ENCODE results near the gene DYRK3.

DNA sequence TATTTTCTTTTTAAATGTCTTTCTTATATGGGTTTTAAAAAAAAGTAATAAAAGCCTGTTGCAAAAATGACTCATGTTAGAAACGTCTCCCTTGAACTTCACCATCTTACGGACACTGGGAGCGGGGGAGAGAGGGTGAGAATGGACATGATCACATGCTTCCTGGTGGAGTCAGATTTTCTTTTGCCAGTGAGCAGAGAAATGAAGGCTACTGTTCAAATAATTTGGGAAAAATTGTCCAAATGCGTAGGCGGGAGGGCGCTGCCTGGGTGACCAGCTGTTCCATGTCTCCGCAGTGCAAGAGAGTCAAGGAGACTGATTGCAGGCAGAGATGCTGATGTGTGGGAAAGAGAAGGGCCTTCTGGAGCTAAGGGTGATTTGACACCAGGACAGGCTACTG, 46.1 kb upstream of the DYRK3 start:
- TF ChIP-seq SRF (IDR thresholded peaks at IDR 0.05; ENCODE audit: low read depth, low read length): no peak
- TF ChIP-seq, protein P1, sequence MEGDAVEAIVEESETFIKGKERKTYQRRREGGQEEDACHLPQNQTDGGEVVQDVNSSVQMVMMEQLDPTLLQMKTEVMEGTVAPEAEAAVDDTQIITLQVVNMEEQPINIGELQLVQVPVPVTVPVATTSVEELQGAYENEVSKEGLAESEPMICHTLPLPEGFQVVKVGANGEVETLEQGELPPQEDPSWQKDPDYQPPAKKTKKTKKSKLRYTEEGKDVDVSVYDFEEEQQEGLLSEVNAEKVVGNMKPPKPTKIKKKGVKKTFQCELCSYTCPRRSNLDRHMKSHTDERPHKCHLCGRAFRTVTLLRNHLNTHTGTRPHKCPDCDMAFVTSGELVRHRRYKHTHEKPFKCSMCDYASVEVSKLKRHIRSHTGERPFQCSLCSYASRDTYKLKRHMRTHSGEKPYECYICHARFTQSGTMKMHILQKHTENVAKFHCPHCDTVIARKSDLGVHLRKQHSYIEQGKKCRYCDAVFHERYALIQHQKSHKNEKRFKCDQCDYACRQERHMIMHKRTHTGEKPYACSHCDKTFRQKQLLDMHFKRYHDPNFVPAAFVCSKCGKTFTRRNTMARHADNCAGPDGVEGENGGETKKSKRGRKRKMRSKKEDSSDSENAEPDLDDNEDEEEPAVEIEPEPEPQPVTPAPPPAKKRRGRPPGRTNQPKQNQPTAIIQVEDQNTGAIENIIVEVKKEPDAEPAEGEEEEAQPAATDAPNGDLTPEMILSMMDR (IDR thresholded peaks at IDR 0.05; ENCODE audit: control extremely low read depth in 1 of 3, insufficient read depth in 1 of 3, low read depth in 1 of 3, low read length in 3 of 3): no peak
- no peak for TF ChIP-seq EZH2 (IDR thresholded peaks at IDR 0.05; ENCODE audit: low read depth, low read length, severe bottlenecking)
- TF ChIP-seq GTF2F1 (IDR thresholded peaks at IDR 0.05; ENCODE audit: borderline replicate concordance, low read depth, low read length): no peak
- no peak for TF ChIP-seq SIX5 (IDR thresholded peaks at IDR 0.05; ENCODE audit: low read depth, low read length)
- TF ChIP-seq ASH2L (IDR thresholded peaks at IDR 0.05; ENCODE audit: low read length): no peak
- no peak for TF ChIP-seq SIN3A (conservative IDR thresholded peaks at IDR 0.05 in 1 of 2, IDR thresholded peaks at IDR 0.05 in 1 of 2; ENCODE audit: low read depth in 1 of 2, low read length in 2 of 2)
- TF ChIP-seq RFX5 (IDR thresholded peaks at IDR 0.05; ENCODE audit: borderline replicate concordance, low read depth, low read length): no peak
- no peak for TF ChIP-seq CEBPB (IDR thresholded peaks at IDR 0.05; ENCODE audit: low read depth, low read length)

Data from H1 (cell line).